Transverse colon (tissue), 4 donors: ENCODE results near the gene SCAI.
A peak's percentile ranks its signal among the peaks of the same experiment; 100 is the strongest.

Experiments used
- CTCF ChIP-seq, 5 experiments: fragments of 200-600 bp in 3 of 5; fragments of 450-650 bp in 2 of 5; sonication (generic) in 3 of 5; IDR thresholded peaks; 1 replicate in 2 of 5; 2 replicates in 3 of 5; pipeline ENCODE4 v1.5.1; 2016 to 2017; ENCODE audit warnings: antibody characterized with exemption in 5 of 5, inconsistent platforms in 3 of 5, mild to moderate bottlenecking in 2 of 5, moderate library complexity in 1 of 5
- POLR2AphosphoS5 ChIP-seq, 3 donors: sonication (generic); formaldehyde crosslinking; IDR thresholded peaks; one replicate each; pipeline ENCODE4 v1.6.1; 2016; ENCODE audit warnings: antibody characterized with exemption in 3 of 3

- TF ChIP-seq POLR2AphosphoS5 (IDR thresholded peaks at IDR 0.05) (no peak), CTCF (IDR thresholded peaks at IDR 0.05) (peak in 2 of 5 experiments; percentile 29 to 42)
These were observed 201.4 kb downstream of the SCAI start for GRCh38 chr9:124941679-124942561.
